ENCODE results near the gene NSG1. TPM values are rescaled to one million over a fixed set of nuclear protein-coding genes. Genes with fewer than 3 reads are reported as not detected.

Gene NSG1
- total RNA-seq, 1 donor from 2014 or later: 0.27 TPM

GRCh38 chr4:4368809-4369580 lies 17.9 kb upstream of the NSG1 start:
- DNase-seq (ENCODE audit: low read depth): no peak

- no peak for DNase-seq (ENCODE audit: low read depth)
Measured at GRCh38 chr4:4374388-4375098, 12.4 kb upstream of the NSG1 start.

GRCh38 chr4:4376074-4376473 lies 10.8 kb upstream of the NSG1 start:
- no peak for DNase-seq (ENCODE audit: low read depth)

- no peak for DNase-seq (ENCODE audit: low read depth)
Measured at GRCh38 chr4:4377191-4377590, 9.7 kb upstream of the NSG1 start.

- DNase-seq (ENCODE audit: low read depth): peak; percentile 59
Measured at GRCh38 chr4:4377732-4378460, 9.0 kb upstream of the NSG1 start.

- DNase-seq (ENCODE audit: low read depth): no peak
Measured at GRCh38 chr4:4379540-4380087, 7.3 kb upstream of the NSG1 start.

GRCh38 chr4:4383085-4383484 lies 3.8 kb upstream of the NSG1 start:
- DNase-seq (ENCODE audit: low read depth): no peak

- peak; percentile 33 for DNase-seq (ENCODE audit: low read depth)
Measured at GRCh38 chr4:4384837-4385236, 2.1 kb upstream of the NSG1 start.

GRCh38 chr4:4385729-4386295 lies 1.1 kb upstream of the NSG1 start:
- no peak for DNase-seq (ENCODE audit: low read depth)

GRCh38 chr4:4386296-4386735 lies 586 bp upstream of the NSG1 start:
- no peak for DNase-seq (ENCODE audit: low read depth)

GRCh38 chr4:4387531-4388310 lies 819 bp downstream of the NSG1 start:
- DNase-seq (ENCODE audit: low read depth): no peak

- DNase-seq (ENCODE audit: low read depth): no peak
Measured at GRCh38 chr4:4388311-4388790, 1.4 kb downstream of the NSG1 start.

- DNase-seq (ENCODE audit: low read depth): no peak
Measured at GRCh38 chr4:4388836-4389575, 2.1 kb downstream of the NSG1 start.

- DNase-seq (ENCODE audit: low read depth): no peak
Measured at GRCh38 chr4:4390046-4390445, 3.1 kb downstream of the NSG1 start.

- DNase-seq (ENCODE audit: low read depth): no peak
Measured at GRCh38 chr4:4390515-4391240, 3.8 kb downstream of the NSG1 start.

GRCh38 chr4:4391866-4392265 lies 5.0 kb downstream of the NSG1 start:
- no peak for DNase-seq (ENCODE audit: low read depth)

GRCh38 chr4:4392501-4393183 lies 5.7 kb downstream of the NSG1 start:
- DNase-seq (ENCODE audit: low read depth): no peak

- DNase-seq (ENCODE audit: low read depth): no peak
Measured at GRCh38 chr4:4394644-4395043, 7.7 kb downstream of the NSG1 start.

Data from myocyte (in vitro differentiated cells).